Stimulated activated CD4-positive, alpha-beta T cell treated with anti-CD3 and anti-CD28 coated beads, Interleukin-4, amount 100 ng/mL, for 4 hours (primary cell): ENCODE data around the gene STIP1.

Experiments
- DNase-seq, 2 experiments: peaks; one replicate each; pipeline ENCODE4 v3.0.0-alpha.2; 2020

STIP1 gene

GRCh38 chr11:64224891-64225607 lies 39.1 kb downstream of the STIP1 start:
- DNase-seq: no peak

GRCh38 chr11:64225608-64226506 lies 39.9 kb downstream of the STIP1 start, which contains the start of the genes NUDT22 and TRPT1:
TSS of gene NUDT22 (plus strand) at chr11:64226274. CDS start at chr11:64226653, 379 bp downstream.
TSS of gene TRPT1 (minus strand) at chr11:64226186. CDS start at chr11:64225860, 326 bp downstream.
- DNase-seq: peak; percentile 88 to 93

GRCh38 chr11:64226507-64227051 lies 40.6 kb downstream of the STIP1 start:
- DNase-seq: peak; percentile 46 to 56

- no peak for DNase-seq
Observed at GRCh38 chr11:64227405-64227956, 41.5 kb downstream of the STIP1 start.

- no peak for DNase-seq
Observed at GRCh38 chr11:64229090-64229743, 43.2 kb downstream of the STIP1 start.

GRCh38 chr11:64229744-64230170 lies 43.8 kb downstream of the STIP1 start:
- DNase-seq: no peak

GRCh38 chr11:64230171-64230984 lies 44.4 kb downstream of the STIP1 start, which contains the start of gene DNAJC4:
TSS of gene DNAJC4 (plus strand) at chr11:64230548. CDS start at chr11:64230855, 307 bp downstream.
- DNase-seq: peak; percentile 83 to 84

GRCh38 chr11:64230985-64231365 lies 45.0 kb downstream of the STIP1 start:
- DNase-seq: no peak

- no peak for DNase-seq
Observed at GRCh38 chr11:64231546-64231945, 45.6 kb downstream of the STIP1 start.

- DNase-seq: no peak
Observed at GRCh38 chr11:64232182-64232966, 46.4 kb downstream of the STIP1 start.

- no peak for DNase-seq
Observed at GRCh38 chr11:64232967-64233315, 47.0 kb downstream of the STIP1 start.

GRCh38 chr11:64233913-64234586 lies 48.1 kb downstream of the STIP1 start, which contains the start of gene VEGFB:
TSS of gene VEGFB (plus strand) at chr11:64234584. CDS start at chr11:64234834, 250 bp downstream.
- peak; percentile 72 to 76 for DNase-seq

- DNase-seq: peak; percentile 35 to 53
Observed at GRCh38 chr11:64234647-64235379, 48.8 kb downstream of the STIP1 start.

- DNase-seq: no peak
Observed at GRCh38 chr11:64235437-64236161, 49.6 kb downstream of the STIP1 start.

GRCh38 chr11:64237484-64237951 lies 51.5 kb downstream of the STIP1 start:
- DNase-seq: no peak

GRCh38 chr11:64238076-64238475 lies 52.1 kb downstream of the STIP1 start:
- no peak for DNase-seq

GRCh38 chr11:64238999-64239398 lies 53.0 kb downstream of the STIP1 start:
- DNase-seq: no peak

GRCh38 chr11:64239662-64240434 lies 53.9 kb downstream of the STIP1 start:
- no peak for DNase-seq
